ENCODE data around the gene GH1.
"Not testable (repeated sequence)": the region's sequence is repeated elsewhere in the genome, so short reads cannot be mapped to it uniquely, and the experiment has no call there.

Gene GH1

DNA sequence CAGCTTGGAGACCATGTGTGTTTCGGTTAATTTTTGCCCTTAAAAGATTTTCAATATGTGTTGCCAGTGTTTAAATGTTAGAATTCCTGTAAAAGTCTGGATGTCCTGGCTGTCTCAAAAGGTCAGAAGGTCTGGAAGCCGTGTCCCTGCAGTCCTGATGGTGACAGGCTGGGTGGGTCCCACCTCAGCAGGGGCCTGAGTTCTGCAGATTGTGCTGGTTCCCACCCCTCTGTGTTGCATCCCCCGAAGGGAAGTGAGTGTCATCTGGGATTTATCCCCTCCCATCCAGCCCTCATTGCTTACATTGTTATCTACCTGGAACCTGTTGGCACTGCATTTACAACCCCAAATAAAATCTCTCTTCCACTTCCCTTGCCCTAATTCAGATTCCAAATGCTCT, 24.6 kb downstream of the GH1 start:
- not testable (repeated sequence) for DNase-seq

DNA sequence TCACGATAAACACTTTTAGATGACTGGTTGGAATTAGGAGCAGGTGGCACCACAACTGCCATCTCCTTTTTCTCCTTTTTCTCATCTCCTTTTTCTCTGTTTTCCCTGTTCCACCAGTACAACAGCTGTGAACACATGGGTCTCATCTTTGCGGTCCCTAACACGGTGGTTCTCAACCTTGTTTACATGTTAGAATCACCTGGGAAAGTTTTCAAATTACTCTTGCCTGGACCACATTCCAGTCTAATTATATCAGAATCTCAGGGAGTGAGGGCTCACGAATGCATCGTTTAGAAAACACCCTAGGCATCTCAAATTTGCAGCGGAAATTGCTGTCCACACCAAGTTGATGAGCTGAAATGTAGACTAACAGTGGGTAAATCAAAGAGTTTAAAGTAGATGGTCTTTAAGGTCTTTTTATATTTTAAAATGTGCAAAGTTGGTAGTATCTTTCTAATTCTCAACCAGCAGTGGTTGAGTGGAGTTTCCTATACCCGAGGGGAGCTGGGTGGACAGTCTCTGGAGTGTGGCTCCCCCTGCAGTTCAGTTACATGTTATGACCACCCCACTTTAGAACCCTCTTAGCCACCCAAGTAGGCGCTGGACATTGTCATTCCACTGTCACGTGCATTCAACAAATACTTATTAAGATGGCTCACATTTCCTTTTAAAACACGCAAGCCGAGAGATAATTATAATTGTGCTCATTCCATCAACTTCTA, 26.2 kb downstream of the GH1 start:
- not testable (repeated sequence) for DNase-seq

DNA sequence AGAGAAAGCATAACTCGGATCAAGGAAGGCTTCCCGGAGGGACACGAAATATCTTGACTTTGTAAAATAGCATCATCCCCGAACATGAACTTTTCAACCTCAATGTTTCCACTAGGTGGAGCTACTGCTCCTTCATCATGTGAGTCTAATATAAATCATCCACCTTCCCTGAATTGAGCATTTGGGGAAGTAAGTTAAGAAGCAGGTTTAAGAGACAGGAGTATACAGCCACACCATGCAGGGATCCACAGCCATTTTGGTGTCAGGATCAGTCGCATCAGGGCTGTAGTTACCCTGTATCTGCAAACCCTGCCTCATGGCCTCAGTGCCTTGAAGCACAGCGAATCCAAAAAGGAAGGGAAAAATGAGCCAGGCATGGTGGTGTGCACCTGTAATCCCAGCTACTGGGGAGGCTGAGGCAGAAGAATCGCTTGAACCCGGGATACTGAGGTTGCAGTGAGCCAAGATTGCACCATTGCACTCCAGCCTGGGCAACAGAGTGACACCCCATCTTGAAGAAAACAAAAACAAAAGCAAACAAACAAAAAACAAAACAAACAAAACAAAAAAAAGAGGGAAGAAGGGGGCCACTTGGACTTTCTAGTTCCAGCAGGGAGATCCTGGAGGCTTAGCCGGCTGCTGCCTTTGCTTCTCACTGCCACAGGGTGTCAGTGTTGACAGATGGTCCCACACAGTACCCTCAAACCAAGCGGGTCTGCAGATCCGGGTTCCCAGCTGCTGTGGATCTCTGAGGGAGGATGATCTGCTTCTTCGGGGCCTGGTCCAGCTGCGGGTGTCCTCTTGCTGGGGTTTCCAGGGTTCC, 29.4 kb downstream of the GH1 start:
- peak; percentile 64 for DNase-seq

- DNase-seq = not testable (repeated sequence)
Measured at GRCh38 chr17:63885119-63885518, 33.5 kb downstream of the GH1 start.

DNA sequence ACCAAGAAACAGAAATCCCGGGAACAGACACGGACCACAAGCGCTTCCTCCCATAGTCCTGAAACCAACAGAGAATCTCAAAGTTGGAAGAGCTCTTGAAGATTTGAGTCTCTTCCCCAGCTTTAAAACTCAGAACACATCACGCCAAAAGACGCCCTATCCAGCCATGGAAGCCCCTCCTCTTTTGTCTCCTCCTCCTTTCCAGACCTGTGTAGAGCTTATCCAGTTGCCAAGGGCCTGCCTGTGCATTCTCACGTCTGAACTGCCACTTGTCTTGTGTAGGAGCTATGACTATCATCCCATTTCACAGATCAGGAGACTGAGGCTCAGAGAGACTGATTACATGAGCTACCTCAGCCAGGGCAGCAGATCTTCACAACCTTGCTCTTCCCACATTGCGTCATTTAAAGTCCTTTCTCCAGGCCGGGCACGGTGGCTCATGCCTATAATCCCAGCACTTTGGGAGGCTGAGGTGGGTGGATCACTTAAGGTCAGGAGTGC, 36.0 kb downstream of the GH1 start:
- DNase-seq = not testable (repeated sequence)

- DNase-seq = peak; percentile 72
Measured at GRCh38 chr17:63881935-63882601, 36.6 kb downstream of the GH1 start, which contains the start of gene GH2. Gene GH2, minus strand, starts transcription at chr17:63881944. Its CDS starts 143 bp downstream, at chr17:63881801.

GRCh38 chr17:63881337-63881736, 37.3 kb downstream of the GH1 start:
- DNase-seq = not testable (repeated sequence)

GRCh38 chr17:63880706-63881105, 37.9 kb downstream of the GH1 start:
- no peak for DNase-seq

GRCh38 chr17:63878413-63878812, 40.2 kb downstream of the GH1 start:
- not testable (repeated sequence) for DNase-seq

DNA sequence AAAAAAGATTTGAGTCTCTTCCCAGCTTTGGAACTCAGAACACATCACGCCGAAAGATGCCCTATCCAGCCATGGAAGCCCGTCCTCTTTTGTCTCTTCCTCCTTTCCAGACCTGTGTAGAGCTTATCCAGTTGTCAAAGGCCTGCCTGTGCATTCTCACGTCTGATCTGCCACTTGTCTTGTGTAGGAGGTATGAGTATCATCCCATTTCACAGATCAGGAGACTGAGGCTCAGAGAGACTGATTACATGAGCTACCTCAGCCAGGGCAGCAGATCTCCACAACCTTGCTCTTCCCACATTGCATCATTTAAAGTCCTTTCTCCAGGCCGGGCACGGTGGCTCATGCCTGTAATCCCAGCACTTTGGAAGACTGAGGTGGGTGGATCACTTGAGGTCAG, 43.9 kb downstream of the GH1 start:
- DNase-seq = not testable (repeated sequence)

DNA sequence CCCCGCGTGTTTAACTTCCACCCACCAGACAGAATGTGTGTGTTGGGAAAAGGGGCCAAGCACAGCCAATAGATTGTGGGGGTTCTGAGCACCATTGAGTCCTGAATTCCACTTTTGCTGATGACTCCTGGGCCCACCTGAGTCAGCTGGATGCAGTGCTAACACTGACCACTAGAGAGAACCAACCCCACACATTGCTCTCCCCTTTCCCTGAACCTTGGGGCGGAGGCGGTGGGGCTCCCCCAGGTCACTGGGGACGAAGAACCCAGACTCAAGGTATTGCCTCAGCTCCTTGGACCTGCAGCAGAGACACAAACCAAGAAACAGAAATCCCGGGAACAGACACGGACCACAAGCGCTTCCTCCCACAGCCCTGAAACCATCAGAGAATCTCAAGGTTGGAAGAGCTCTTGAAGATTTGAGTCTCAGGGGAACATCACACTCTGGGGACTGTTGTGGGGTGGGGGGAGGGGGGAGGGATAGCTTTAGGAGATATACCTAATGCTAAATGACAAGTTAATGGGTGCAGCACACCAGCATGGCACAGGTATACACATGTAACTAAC, 44.5 kb downstream of the GH1 start:
- not testable (repeated sequence) for DNase-seq

GRCh38 chr17:63873577-63873976, 45.1 kb downstream of the GH1 start, which contains the start of gene CSH2:
Gene CSH2, minus strand, starts transcription at chr17:63873677. Its CDS starts 63 bp downstream, at chr17:63873614.
- DNase-seq = not testable (repeated sequence)

GRCh38 chr17:63871646-63872365, 46.8 kb downstream of the GH1 start:
- not testable (repeated sequence) for DNase-seq

GRCh38 chr17:63870292-63870665, 48.4 kb downstream of the GH1 start:
- DNase-seq = not testable (repeated sequence)

DNA sequence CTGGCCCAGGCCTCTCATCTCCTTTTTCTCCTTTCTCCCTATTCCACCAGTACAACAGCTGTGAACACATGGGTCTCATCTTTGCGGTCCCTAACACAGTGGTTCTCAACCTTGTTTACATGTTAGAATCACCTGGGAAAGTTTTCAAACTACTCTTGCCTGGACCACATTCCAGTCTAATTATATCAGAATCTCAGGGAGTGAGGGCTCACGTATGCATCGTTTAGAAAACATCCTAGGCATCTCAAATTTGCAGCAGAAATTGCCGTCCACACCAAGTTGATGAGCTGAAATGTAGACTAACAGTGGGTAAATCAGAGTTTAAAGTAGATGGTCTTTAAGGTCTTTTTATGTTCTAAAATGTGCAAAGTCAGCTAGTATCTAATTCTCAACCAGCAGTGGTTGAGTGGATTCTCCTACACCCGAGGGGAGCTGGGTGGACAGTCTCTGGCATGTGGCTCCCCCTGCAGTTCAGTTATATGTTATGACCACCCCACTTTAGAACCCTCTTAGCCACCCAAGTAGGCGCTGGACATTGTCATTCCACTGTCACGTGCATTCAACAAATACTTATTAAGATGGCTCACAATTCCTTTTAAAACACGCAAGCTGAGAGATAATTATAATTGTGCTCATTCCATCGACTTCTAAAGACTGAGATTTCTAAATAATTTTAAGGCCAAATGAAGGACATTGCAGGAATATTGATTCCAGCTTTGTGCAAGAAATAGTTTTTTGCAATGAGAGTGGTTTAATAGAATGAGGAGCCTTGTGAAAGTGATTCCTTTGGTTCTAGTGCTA, 48.9 kb downstream of the GH1 start:
- not testable (repeated sequence) for DNase-seq

All from eye (tissue), 1 donor.